Stimulated activated naive CD4-positive, alpha-beta T cell treated with Interleukin-2 at 50 U/mL for 16 hours (primary cell): ENCODE data around the gene CROCC.

Source experiments
- DNase-seq: peaks from one replicate; lab custom pipeline; 2025; lab: John Stamatoyannopoulos, UW

Gene CROCC

GRCh38 chr1:16984717-16985116 lies 63.0 kb downstream of the CROCC start:
- no peak for DNase-seq

DNA sequence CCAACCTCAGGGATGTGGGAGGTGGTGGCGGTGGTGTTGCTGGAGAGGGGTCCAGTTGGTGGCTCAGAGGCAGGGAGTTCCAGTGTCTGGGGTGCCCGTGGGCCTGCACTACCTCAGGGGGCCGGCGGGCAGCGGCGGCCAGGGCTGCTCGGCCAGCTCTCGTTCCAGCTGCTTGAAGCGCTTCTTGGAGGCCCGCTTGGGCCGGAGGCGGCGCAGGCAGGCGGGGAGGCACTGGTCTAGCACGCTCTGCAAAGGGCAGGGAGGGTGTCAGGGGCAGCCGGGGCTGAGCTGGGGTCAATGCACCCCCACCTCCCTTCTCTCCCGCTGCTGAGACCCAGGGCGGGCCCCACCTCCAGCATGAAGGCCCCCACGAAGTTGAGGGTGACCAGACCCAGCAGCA lies 64.4 kb downstream of the CROCC start:
- DNase-seq = no peak

DNA sequence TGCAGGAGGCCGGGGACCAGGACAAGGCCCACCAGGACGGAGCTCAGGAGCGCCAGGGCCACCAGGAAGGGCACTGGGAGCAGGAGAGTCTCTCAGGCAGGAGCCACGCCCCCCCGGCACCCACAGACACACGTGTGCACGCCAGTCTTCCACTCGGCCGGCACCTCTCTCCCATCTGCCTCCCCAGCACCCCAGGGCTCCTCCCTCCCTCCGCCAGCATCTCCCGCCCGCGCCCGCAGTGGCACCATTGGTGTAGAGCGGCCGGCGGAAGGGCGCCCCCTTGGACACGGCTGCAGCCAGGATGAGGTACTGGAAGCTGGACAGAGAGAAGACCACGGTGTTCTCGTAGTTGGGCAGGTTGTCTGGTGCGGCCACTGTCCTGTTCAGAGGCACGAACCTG lies 64.8 kb downstream of the CROCC start:
- DNase-seq = no peak

DNA sequence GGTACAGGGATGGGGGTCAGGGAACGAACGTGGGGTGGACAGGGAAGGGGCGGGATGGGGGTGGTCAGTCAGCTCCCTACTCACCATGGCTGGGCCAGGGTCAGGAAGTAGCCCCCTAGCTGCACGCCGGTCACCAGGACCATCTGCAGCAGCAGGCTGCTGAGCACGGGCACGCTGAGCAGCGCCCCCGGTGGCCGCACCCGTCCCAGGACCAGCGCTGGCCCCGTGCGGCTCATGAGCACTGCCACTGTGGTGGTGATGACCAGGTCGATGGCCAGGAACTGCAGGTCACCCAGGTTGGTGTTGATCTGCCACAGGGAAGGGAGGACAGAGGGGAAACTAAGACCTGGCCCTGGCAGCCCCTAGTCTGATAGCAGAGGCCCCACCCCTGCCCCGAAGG lies 65.2 kb downstream of the CROCC start:
- no peak for DNase-seq

DNA sequence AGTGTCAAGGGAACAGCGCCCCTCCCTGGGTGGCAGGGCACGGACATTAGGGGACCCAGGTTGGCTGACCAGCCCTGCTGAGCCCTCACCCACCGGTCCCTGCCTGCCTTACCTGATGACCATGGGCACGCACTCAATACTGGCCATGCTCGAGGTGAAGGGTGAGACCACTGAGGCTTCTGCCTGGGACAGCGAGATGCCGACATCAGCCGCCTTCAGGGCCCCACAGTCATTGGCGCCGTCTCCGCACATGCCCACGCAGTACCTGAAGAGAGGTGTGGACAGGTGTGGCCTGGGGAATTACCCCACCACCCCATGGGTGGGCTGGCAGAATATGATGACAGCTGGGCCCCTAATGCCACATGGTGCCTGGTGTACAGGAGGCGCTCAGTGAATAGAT lies 66.5 kb downstream of the CROCC start:
- no peak for DNase-seq

- no peak for DNase-seq
Observed at GRCh38 chr1:16989676-16990391, 68.1 kb downstream of the CROCC start.

GRCh38 chr1:16991571-16991970 lies 69.8 kb downstream of the CROCC start:
- no peak for DNase-seq

- no peak for DNase-seq
Observed at GRCh38 chr1:16992102-16992501, 70.4 kb downstream of the CROCC start.

DNA sequence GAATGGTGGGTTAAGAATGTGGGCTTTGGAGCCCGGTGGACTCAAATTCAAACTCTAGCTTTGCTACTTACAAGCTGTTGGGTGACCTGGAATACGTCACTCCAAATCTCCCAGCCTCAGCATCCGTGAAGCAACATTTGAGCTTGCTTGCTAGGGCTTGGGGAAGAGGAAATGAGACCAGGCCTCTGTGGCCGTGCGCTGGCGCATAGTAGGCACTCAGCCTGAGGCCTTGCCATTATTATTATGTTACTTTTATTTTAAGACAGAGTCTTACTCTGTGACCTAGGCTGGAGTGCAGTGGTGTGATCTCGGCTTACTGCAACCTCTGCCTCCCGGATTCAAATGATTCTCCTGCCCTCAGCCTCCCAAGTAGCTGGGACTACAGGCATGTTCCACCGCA lies 70.9 kb downstream of the CROCC start:
- no peak for DNase-seq

GRCh38 chr1:16993521-16994038 lies 71.8 kb downstream of the CROCC start:
- no peak for DNase-seq

GRCh38 chr1:16996845-16997244 lies 75.1 kb downstream of the CROCC start:
- DNase-seq = no peak

DNA sequence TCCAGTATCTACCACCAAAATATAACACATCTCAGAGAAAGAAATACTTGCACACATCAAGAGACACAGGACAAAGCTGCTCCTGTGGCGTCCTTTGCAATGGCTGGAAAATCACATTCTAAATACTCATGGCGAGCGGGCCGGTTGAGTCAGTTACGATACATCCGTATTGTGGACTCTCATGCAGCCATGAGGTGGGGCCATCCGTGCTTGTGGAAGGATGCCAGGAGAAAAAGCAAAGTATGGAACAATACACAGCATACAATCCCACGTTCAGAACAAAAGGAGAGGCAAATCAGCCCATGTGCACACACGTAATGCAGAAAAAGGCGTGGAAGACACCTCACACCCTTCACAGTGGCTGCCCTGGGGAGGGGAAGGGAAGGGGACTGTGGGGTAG lies 76.9 kb downstream of the CROCC start:
- DNase-seq = no peak

DNA sequence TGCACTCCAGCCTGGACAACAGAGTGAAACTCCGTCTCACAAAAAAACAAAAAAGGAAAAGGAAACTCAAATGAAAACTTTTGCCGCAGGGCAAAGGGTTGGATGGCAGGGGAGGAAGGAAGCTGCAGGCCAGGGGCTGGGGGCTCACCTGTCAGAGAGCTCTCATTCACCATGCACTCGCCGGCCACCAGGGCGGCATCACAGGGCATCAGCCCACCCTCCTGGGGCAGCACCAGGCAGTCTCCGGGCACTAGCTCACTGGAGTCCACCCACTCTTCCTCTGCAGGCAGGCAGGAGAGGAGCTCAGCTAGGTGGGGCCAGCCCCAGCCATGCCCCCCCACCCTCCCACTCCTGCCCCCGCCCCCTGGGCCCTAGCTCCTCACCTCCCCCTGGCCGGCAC lies 78.1 kb downstream of the CROCC start:
- DNase-seq = no peak

- DNase-seq = no peak
Observed at GRCh38 chr1:17001760-17002523, 80.2 kb downstream of the CROCC start.

DNA sequence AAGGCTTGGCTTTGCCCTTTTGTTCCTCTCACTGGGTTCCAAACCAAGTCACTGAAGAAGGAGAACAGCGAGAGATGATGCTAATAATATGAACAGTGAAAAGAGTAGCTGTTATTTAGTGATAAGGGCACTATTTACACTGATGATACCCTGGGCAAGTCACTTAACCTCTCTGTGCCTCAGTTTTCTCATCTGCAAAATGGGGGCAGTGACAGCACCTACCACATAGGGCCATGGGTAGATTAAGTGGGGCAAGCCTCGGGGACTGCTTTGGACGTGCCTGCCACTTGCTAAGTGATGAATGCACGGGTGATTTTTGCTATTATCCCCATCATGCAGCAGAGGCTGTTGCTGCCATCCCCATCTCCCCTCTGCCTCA lies 80.8 kb downstream of the CROCC start:
- DNase-seq = no peak

GRCh38 chr1:17004466-17005364 lies 83.0 kb downstream of the CROCC start:
- no peak for DNase-seq

- DNase-seq = no peak
Observed at GRCh38 chr1:17005365-17005740, 83.6 kb downstream of the CROCC start.

DNA sequence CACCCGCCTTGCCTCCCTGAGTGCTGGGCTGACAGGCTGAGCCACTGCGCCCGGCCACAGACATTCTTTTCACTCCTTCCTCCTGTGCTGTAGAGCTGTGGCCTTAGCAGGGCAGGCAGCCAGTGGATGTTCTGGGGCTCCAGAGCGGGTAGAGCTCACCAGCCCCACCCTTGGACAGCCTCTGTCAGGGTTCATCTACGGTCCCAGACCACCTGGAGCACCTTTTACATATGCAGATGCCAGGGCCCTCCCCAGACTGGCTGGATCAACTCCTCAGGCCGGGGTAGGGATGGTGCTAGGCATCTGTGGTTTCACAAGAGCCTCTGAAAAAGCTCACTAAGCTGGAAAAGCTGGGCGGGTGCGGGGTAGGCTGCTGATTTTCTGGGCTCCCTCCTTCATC lies 85.4 kb downstream of the CROCC start:
- DNase-seq = no peak

GRCh38 chr1:17008208-17008855 lies 86.6 kb downstream of the CROCC start:
- no peak for DNase-seq

- DNase-seq = no peak
Observed at GRCh38 chr1:17009706-17010105, 88.0 kb downstream of the CROCC start.

DNA sequence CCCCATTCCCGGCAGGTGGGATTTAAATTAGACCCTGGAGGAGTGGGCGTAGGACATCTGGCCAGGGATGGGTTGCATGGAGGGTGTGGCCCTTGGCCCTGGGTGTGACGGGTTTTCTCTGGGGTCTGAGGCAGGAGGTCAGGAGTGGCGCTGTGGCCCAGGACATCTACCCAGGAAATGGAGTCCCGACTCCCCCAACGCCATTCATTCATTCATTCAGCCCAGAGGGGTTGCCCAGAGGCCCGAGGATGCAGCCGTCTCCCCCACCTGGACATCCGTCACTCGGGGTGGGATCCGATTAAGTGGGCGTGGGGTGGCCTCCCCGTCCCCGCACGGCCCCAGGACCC lies 89.3 kb downstream of the CROCC start:
- no peak for DNase-seq
